KOPT-K1 (cell line): Measurements from ENCODE around the gene HIPK1.
"Not testable (repeated sequence)": the region's sequence is repeated elsewhere in the genome, so short reads cannot be mapped to it uniquely, and the experiment has no call there.

Experiments used
- H3K27ac ChIP-seq: fragments of 200-600 bp; sonication (generic); 2 replicates; pipeline ENCODE4 v1.5.1; 2016; ENCODE audit warnings: antibody characterized with exemption, mild to moderate bottlenecking, low read depth, low read length; ENCODE audit not compliant: poor library complexity, severe bottlenecking
- H3K36me3 ChIP-seq: fragments of 200-600 bp; sonication (generic); 2 replicates; pipeline ENCODE4 v1.5.1; 2017; ENCODE audit warnings: antibody characterized with exemption, mild to moderate bottlenecking, low read length, moderate library complexity; ENCODE audit not compliant: insufficient read depth
- H3K9me3 ChIP-seq: fragments of 200-600 bp; sonication (generic); 2 replicates; pipeline ENCODE4 v1.5.1; 2017; ENCODE audit warnings: antibody characterized with exemption, low read length, mild to moderate bottlenecking; ENCODE audit not compliant: insufficient read depth, poor library complexity, severe bottlenecking

Gene HIPK1

GRCh38 chr1:113946112-113946511 is 17.0 kb downstream of the HIPK1 start:
- Histone ChIP-seq H3K27ac (peak overlapping the region; percentile 17), H3K9me3 (peaks cover 8% of the 10 kb centered on the region), H3K36me3 (peaks cover 56% of the 10 kb centered on the region)

DNA sequence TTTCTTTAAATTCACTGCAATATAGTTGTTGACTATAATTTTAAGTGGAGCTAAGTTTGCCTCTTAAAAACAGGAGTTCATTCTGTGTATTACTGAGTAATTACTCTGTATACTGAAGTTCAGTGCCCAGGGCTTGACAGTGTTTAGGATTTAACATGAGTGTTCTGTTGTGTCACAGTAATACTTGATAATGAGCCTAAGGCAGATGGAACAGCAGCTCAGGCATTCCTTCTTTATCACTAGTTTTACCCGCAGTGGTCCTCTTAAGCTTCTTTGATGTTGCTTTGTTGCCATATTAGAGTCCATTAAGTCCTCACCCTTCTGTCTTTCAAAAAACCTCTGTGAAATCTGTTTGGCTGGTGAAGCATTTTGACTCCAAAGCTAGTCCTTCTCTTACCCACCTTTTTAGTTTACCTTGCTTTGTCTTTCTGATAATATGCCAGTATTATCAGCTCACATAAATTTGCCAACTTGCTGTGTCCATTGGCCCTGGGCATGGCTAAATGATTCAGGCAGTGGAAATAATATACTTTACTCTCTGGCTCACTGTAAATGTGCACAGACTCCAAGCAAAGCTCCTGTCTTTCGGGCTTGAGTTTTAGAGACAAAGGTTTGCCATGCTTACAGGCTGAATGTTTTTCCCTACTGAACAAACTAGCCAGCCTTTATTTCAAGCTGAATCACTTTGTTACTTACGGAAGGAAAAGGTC is 17.7 kb downstream of the HIPK1 start:
- H3K36me3 ChIP-seq, result peaks cover 59% of the 10 kb centered on the region
- peaks cover 8% of the 10 kb centered on the region for H3K9me3 ChIP-seq
- H3K27ac ChIP-seq, result peak overlapping the region; percentile 53

- Histone ChIP-seq H3K9me3 (peaks cover 8% of the 10 kb centered on the region), H3K36me3 (peaks cover 56% of the 10 kb centered on the region), H3K27ac (peak overlapping the region; percentile 53)
Measured at GRCh38 chr1:113947388-113948107, 18.4 kb downstream of the HIPK1 start.

DNA sequence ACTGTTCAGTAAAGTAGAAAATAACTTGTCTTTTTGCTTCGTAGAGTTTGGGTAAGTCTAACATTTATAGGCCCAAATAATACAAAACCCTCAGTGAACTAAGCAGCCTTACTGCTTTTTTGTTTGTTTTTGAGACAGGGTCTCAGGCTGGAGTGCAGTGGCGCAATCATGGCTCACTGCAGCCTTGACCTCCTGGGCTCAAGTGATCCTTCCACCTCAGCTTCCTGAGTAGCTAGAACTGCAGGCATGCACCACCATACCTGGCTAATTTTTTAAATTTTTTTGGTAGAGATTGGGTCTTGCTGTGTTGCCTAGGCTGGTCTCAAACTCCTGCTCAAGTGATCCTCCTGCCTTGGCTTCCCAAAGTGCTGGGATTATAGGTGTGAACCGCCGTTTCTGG is 19.0 kb downstream of the HIPK1 start:
- not testable (repeated sequence) for H3K9me3 ChIP-seq

DNA sequence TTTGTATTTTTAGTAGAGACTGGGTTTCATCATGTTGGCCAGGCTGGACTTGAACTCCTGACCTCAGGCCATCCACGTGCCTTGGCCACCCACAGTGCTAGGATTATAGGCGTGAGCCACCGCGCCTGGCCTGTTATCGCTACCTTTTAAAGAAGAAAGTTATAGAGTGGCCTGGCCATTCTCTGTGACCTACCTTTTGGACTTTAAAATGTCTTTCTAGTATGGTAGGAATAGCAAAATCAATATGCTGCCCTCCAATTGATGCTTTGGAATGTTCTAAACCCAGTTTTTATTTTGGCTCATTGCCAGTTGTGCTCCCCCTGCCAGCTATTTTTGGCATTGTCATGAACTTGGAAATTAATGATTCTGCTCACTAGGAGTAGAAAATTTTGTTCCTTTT is 19.9 kb downstream of the HIPK1 start:
- Histone ChIP-seq H3K9me3 (peaks cover 8% of the 10 kb centered on the region), H3K36me3 (peaks cover 55% of the 10 kb centered on the region), H3K27ac (no peak overlapping the region)

More for the DNA sequence above, 19.0 kb downstream of the HIPK1 start:
- Histone ChIP-seq H3K27ac (peak overlapping the region; percentile 53), H3K36me3 (peaks cover 55% of the 10 kb centered on the region)

DNA sequence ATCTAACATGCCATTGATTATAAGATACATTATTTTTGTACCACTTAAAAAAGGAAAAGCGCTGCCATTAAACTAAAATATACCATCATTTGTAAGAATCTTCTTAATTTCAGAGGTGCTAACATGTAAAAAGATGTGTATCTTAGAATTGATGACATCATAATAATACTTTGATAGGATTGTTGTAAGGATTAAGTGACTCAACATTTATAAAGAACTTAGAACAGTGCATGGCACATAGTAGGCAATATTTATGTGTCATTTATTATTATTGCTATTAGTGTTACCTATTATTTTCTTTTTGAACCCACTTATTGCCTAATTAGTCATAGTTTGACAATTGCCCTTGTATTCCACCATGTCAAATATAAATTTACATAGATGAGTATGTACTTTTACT is 21.8 kb downstream of the HIPK1 start:
- Histone ChIP-seq H3K36me3 (peaks cover 61% of the 10 kb centered on the region), H3K27ac (no peak overlapping the region), H3K9me3 (no peaks in the 10 kb centered on the region)

DNA sequence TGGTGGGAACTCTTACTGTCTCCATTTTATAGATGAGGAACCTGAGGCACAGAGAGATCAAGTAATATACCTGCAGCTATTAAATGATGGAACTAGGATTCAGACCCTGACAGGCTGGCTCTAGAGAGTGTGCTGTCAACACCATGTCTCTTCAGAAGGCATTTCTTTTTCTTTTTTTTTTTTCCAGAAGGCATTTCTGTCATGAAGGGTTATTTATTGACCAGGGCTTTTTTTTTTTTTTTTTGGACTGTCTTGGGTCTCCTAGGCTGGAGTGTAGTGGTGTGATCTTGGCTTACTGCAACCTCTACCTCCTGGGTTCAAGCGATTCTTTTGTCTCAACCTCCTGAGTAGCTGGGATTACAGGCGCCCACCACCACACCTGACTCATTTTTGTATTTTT is 22.6 kb downstream of the HIPK1 start:
- no peaks in the 10 kb centered on the region for H3K9me3 ChIP-seq
- H3K36me3 ChIP-seq, result peaks cover 70% of the 10 kb centered on the region
- no peak overlapping the region for H3K27ac ChIP-seq

- Histone ChIP-seq H3K9me3 (no peaks in the 10 kb centered on the region), H3K36me3 (peaks cover 99% of the 10 kb centered on the region), H3K27ac (no peak overlapping the region)
Measured at GRCh38 chr1:113957984-113958383, 28.9 kb downstream of the HIPK1 start.

GRCh38 chr1:113958691-113959090 is 29.6 kb downstream of the HIPK1 start:
- no peak overlapping the region for H3K27ac ChIP-seq
- H3K9me3 ChIP-seq, result no peaks in the 10 kb centered on the region
- H3K36me3 ChIP-seq, result peaks cover 99% of the 10 kb centered on the region

- H3K36me3 ChIP-seq, result peaks cover 99% of the 10 kb centered on the region
- H3K27ac ChIP-seq, result no peak overlapping the region
- H3K9me3 ChIP-seq, result no peaks in the 10 kb centered on the region
Measured at GRCh38 chr1:113963281-113963906, 34.3 kb downstream of the HIPK1 start.

- no peaks in the 10 kb centered on the region for H3K9me3 ChIP-seq
- H3K36me3 ChIP-seq, result peaks cover 99% of the 10 kb centered on the region
- H3K27ac ChIP-seq, result no peak overlapping the region
Measured at GRCh38 chr1:113965703-113966412, 36.7 kb downstream of the HIPK1 start.

- peaks cover 87% of the 10 kb centered on the region for H3K36me3 ChIP-seq
- H3K27ac ChIP-seq, result no peak overlapping the region
- H3K9me3 ChIP-seq, result no peaks in the 10 kb centered on the region
Measured at GRCh38 chr1:113972954-113973353, 43.8 kb downstream of the HIPK1 start.

GRCh38 chr1:113975211-113975895 is 46.2 kb downstream of the HIPK1 start:
- H3K36me3 ChIP-seq, result peaks cover 66% of the 10 kb centered on the region
- H3K27ac ChIP-seq, result no peak overlapping the region
- H3K9me3 ChIP-seq, result no peaks in the 10 kb centered on the region

GRCh38 chr1:113976609-113977278 is 47.6 kb downstream of the HIPK1 start:
- H3K27ac ChIP-seq, result no peak overlapping the region
- H3K36me3 ChIP-seq, result peaks cover 53% of the 10 kb centered on the region
- H3K9me3 ChIP-seq, result no peaks in the 10 kb centered on the region
